ENCODE data around the gene CPXM1.
A peak's percentile ranks its signal among the peaks of the same experiment; 100 is the strongest.

Gene CPXM1

DNA sequence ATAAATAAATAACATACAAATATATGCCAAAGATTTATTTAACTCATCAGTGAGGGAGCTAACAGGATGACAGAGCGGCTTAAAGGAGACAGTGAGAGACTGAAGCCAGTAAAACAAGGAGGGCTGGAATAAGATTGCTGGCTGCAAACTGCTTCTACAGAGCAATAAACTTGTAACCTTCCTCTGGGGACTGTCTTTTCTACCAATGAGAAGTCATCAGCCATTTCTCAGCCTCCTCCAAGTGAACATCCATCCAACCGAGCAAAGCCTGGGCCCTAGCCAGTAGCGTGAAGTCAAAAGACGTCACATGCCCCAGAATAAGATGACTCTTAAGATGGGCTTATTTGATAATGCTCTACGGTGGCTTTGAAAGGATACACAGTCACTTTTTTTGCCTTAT, 42.5 kb downstream of the CPXM1 start:
- H3K36me3 ChIP-seq (ENCODE audit: control insufficient read depth, insufficient read depth, low read length) = no peaks in the 10 kb centered on the region
- peaks cover 2% of the 10 kb centered on the region for H3K4me1 ChIP-seq (ENCODE audit: control insufficient read depth, insufficient read depth, low read length)
- no peak overlapping the region for H3K9ac ChIP-seq (ENCODE audit: low read depth, low read length)
- no peak overlapping the region for H3K4me3 ChIP-seq (ENCODE audit: low read depth, low read length)
- H3K27me3 ChIP-seq (ENCODE audit: control insufficient read depth, insufficient read depth, low read length) = peaks cover 24% of the 10 kb centered on the region
- no peaks in the 10 kb centered on the region for H3K9me3 ChIP-seq (ENCODE audit: control insufficient read depth, insufficient read depth, low read length)

DNA sequence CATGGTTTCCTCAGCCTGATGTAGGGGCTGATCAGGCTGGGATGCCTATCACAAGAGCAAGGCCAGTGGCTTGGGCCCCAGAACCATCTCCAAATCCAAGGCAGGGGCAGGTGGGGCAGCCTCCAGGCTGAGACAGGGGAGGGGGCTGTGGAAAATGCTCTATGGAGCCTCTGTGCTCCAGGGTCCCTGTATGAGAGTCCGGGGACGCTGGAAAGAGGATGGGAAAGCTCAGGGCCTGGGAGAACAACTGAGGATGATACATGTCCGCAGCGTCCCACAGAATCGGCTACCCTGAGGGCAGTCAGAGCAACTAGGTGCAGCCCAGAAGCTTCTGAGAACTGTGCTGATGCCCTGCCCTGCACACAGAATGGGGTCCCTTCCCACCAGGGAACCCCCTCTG, 43.4 kb downstream of the CPXM1 start:
- peaks cover 2% of the 10 kb centered on the region for H3K4me1 ChIP-seq (ENCODE audit: control insufficient read depth, insufficient read depth, low read length)
- peaks cover 26% of the 10 kb centered on the region for H3K27me3 ChIP-seq (ENCODE audit: control insufficient read depth, insufficient read depth, low read length)
- H3K36me3 ChIP-seq (ENCODE audit: control insufficient read depth, insufficient read depth, low read length) = no peaks in the 10 kb centered on the region
- no peaks in the 10 kb centered on the region for H3K9me3 ChIP-seq (ENCODE audit: control insufficient read depth, insufficient read depth, low read length)
- H3K4me3 ChIP-seq (ENCODE audit: low read depth, low read length) = no peak overlapping the region
- H3K9ac ChIP-seq (ENCODE audit: low read depth, low read length) = no peak overlapping the region

DNA sequence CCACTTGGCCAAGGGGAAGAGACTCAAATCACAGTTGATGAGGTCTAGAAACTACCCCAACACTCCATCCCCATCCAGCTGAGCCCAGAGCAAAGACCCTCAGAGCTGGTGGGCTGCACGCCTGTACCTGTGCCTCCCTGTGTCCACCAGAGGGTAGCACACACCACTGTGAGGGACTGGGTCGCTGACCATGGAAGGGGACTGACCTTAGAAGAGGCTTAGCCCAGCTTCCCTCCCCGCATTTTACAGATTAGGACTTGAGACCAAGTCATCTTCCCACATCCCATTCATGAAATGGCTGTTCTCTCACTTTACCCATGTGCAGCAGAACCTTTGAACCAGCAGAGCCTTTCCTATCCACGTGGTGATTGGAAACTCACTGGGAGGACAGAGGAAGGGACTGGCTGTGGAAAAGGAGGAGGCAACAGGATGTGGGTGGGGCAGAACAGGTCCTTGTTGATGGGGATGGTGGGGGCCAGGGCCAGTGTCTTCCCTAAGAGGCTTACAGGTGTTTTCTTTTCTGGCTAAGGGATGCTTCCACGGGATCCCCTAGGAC, 44.3 kb downstream of the CPXM1 start:
- Histone ChIP-seq H3K36me3 (ENCODE audit: control insufficient read depth, insufficient read depth, low read length) (no peaks in the 10 kb centered on the region), H3K9me3 (ENCODE audit: control insufficient read depth, insufficient read depth, low read length) (no peaks in the 10 kb centered on the region), H3K4me3 (ENCODE audit: low read depth, low read length) (no peak overlapping the region), H3K4me1 (ENCODE audit: control insufficient read depth, insufficient read depth, low read length) (peaks cover 2% of the 10 kb centered on the region), H3K9ac (ENCODE audit: low read depth, low read length) (no peak overlapping the region), H3K27me3 (ENCODE audit: control insufficient read depth, insufficient read depth, low read length) (peaks cover 30% of the 10 kb centered on the region)

DNA sequence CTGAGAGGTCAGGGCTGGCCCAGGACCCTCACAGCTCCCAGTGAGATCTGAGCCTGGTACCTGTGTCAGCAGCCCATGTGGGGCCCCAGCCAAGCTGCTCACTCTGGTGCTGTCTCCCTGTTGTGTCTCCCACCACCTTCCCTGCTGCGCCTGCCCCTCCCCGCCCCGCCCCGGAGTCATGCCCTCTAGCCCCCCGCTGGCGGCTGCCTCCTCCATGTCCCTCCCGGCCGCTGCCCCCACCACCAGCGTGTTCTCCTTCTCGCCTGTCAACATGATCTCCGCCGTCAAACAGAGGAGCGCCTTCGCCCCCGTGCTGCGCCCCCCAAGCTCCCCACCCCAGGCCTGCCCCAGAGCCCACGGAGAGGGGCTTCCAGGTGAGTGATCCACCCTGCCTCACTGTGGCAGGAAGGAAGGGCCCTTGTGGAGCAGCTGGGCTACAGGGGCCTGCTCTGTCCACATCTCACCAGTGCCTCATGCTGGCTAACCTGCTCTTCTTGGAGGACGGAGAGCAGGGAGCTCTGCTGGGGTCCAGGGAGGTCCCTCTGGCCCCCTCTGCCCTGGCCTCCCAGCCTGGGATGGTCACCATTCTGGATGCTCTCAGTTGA, 44.9 kb downstream of the CPXM1 start:
- no peak overlapping the region for H3K9ac ChIP-seq (ENCODE audit: low read depth, low read length)
- no peaks in the 10 kb centered on the region for H3K9me3 ChIP-seq (ENCODE audit: control insufficient read depth, insufficient read depth, low read length)
- H3K27me3 ChIP-seq (ENCODE audit: control insufficient read depth, insufficient read depth, low read length) = peaks cover 36% of the 10 kb centered on the region
- peaks cover 2% of the 10 kb centered on the region for H3K4me1 ChIP-seq (ENCODE audit: control insufficient read depth, insufficient read depth, low read length)
- no peak overlapping the region for H3K4me3 ChIP-seq (ENCODE audit: low read depth, low read length)
- H3K36me3 ChIP-seq (ENCODE audit: control insufficient read depth, insufficient read depth, low read length) = no peaks in the 10 kb centered on the region

DNA sequence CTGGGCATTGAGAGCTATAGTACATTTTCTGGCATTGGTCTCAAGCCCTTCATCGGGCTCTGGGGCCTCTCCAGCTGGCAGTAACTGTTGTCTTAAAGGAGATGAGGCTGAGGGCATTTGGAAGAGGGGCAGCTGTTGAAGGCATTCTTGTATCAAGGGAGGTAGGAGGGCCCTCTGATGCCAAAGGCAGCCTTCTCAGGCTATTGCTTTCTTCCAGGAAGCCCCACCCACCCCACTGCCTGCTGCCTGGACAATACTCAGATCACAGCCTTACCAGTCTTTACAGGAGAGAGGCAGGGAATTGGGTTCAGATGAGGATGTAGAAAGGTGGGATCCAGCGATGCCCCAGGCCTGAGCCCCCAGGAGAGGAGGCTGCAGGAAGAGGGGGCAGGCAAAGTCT, 46.0 kb downstream of the CPXM1 start:
- Histone ChIP-seq H3K36me3 (ENCODE audit: control insufficient read depth, insufficient read depth, low read length) (no peaks in the 10 kb centered on the region), H3K9me3 (ENCODE audit: control insufficient read depth, insufficient read depth, low read length) (no peaks in the 10 kb centered on the region), H3K4me3 (ENCODE audit: low read depth, low read length) (no peak overlapping the region), H3K27me3 (ENCODE audit: control insufficient read depth, insufficient read depth, low read length) (peaks cover 47% of the 10 kb centered on the region), H3K9ac (ENCODE audit: low read depth, low read length) (no peak overlapping the region), H3K4me1 (ENCODE audit: control insufficient read depth, insufficient read depth, low read length) (no peaks in the 10 kb centered on the region)

DNA sequence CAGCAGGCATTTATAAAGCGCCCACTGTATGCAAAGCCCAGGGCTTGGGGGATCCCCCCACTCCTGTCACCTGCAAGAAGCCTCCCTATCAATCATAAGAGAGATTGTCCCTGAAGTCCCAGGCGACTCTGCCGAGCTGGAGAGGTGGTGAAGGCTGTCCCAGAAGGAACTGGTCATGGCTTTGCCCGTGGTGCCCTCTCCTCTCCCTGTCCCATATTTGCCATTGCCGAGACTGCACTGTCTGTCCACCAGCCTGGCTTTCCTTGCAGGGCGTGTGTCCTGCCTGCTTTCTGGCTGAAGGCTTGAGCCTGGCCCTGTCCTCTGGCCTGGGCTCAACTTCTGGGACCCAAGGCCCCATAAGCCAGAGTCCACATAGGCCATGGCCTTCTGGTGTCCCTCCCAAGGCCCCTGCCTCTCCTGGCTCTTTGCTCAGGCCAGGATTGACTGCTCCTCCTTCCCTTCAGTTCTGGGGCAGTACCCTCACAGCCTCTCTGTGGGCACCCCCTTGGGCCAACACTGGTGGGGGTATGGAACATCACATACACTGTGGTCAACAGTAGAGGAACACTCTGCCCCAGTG, 46.9 kb downstream of the CPXM1 start:
- H3K4me1 ChIP-seq (ENCODE audit: control insufficient read depth, insufficient read depth, low read length) = peaks cover 5% of the 10 kb centered on the region
- H3K4me3 ChIP-seq (ENCODE audit: low read depth, low read length) = peak overlapping the region; percentile 56
- no peaks in the 10 kb centered on the region for H3K9me3 ChIP-seq (ENCODE audit: control insufficient read depth, insufficient read depth, low read length)
- H3K9ac ChIP-seq (ENCODE audit: low read depth, low read length) = no peak overlapping the region
- no peaks in the 10 kb centered on the region for H3K36me3 ChIP-seq (ENCODE audit: control insufficient read depth, insufficient read depth, low read length)
- peaks cover 56% of the 10 kb centered on the region for H3K27me3 ChIP-seq (ENCODE audit: control insufficient read depth, insufficient read depth, low read length)

DNA sequence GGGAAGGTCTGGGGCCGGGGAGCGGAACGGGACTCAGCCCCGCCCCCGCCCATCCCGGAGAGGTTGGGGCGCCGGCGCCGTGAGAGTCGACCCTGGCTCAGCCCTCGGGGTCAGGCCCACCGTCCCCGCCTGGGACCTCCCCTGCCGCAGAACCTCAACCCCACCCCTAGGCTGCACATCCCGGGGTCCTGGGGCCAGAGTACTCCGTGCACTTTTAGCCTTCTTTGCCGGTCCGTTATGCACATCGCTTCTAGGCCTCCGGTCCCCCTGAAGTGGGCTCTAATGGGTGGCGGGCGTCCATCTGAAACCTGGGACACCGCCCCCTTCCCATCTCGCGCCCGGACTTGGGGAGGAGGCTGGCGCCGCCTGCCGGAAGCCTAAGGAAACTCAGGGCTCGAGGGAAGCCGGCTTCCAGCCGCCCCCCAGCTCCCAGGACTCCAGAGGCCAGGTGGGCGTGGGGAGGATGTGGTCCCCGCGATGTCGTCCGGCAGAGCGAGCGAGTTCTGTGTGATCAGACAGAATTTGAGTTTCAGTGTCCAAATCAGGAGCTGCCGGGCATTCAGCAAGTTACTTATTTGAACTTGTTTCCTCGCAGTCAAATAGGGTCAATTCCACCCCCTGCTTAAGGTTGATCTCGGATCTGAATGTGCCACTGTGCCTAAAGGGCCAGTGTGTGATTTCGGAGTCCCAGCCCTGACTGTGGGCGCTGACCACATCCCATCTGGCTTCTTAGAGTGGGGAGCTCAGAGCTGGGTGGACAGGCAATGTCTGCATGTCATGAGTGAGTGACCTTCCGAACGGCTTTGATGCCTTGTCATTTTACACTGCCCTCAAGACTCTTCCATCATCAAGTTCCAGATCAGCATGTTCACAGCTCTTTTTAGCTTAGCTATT, 47.6 kb downstream of the CPXM1 start:
- no peaks in the 10 kb centered on the region for H3K36me3 ChIP-seq (ENCODE audit: control insufficient read depth, insufficient read depth, low read length)
- peak overlapping the region; percentile 56 for H3K4me3 ChIP-seq (ENCODE audit: low read depth, low read length)
- H3K9me3 ChIP-seq (ENCODE audit: control insufficient read depth, insufficient read depth, low read length) = no peaks in the 10 kb centered on the region
- H3K4me1 ChIP-seq (ENCODE audit: control insufficient read depth, insufficient read depth, low read length) = peaks cover 8% of the 10 kb centered on the region
- H3K9ac ChIP-seq (ENCODE audit: low read depth, low read length) = no peak overlapping the region
- peaks cover 63% of the 10 kb centered on the region for H3K27me3 ChIP-seq (ENCODE audit: control insufficient read depth, insufficient read depth, low read length)

DNA sequence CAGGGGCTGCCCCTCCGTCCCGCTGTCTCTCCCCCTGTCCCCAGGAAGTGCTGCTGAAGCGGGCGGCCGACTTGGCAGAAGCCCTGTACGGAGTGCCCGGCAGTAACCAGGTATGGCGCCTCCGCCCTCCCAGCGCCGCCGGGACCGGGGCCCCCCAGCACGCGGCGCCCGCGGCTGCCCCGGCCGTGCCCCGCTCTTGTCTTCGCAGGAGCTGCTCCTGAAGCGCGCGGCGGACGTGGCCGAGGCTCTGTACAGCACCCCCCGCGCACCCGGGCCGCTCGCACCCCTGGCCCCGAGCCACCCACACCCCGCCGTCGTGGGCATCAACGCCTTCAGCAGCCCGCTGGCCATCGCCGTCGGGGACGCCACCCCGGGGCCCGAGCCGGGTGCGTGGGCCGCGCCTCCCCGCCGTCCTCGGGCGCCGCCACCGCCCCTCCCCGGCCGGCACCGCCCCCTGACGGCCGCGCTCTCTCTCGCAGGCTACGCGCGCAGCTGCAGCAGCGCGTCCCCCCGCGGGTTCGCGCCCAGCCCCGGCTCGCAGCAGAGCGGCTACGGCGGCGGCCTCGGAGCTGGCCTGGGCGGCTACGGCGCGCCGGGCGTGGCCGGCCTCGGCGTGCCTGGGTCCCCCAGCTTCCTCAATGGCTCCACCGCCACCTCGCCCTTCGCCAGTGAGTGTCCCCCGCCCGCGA, 48.4 kb downstream of the CPXM1 start:
- no peaks in the 10 kb centered on the region for H3K9me3 ChIP-seq (ENCODE audit: control insufficient read depth, insufficient read depth, low read length)
- no peaks in the 10 kb centered on the region for H3K36me3 ChIP-seq (ENCODE audit: control insufficient read depth, insufficient read depth, low read length)
- peak overlapping the region; percentile 56 for H3K4me3 ChIP-seq (ENCODE audit: low read depth, low read length)
- H3K9ac ChIP-seq (ENCODE audit: low read depth, low read length) = no peak overlapping the region
- peaks cover 71% of the 10 kb centered on the region for H3K27me3 ChIP-seq (ENCODE audit: control insufficient read depth, insufficient read depth, low read length)
- peaks cover 8% of the 10 kb centered on the region for H3K4me1 ChIP-seq (ENCODE audit: control insufficient read depth, insufficient read depth, low read length)

DNA sequence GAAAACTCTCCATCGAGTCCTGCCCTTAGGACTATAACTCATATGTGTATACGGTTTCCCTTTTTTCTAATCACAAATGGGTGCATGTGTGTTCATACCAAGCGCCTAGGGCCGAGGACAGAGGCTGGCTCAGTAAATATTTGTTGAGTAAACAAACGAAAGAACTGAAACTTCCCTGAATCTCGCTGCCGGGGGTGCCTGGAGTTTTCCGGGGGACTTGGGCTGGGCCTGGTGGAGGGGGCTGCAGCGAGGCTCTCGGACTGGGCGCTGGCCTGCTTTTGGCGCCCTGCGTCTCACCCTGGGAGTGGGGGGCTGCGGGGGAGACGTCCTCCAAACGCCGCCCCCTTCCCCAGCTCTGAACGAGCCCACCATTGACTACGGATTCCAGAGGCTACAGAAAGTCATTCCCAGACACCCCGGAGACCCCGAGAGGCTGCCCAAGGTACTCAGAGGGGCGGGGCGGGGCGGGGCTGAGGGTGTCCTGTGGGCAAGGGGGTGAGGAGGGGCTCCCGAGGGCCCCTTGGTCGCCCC, 49.0 kb downstream of the CPXM1 start:
- H3K27me3 ChIP-seq (ENCODE audit: control insufficient read depth, insufficient read depth, low read length) = peaks cover 77% of the 10 kb centered on the region
- H3K9me3 ChIP-seq (ENCODE audit: control insufficient read depth, insufficient read depth, low read length) = no peaks in the 10 kb centered on the region
- no peak overlapping the region for H3K9ac ChIP-seq (ENCODE audit: low read depth, low read length)
- no peaks in the 10 kb centered on the region for H3K36me3 ChIP-seq (ENCODE audit: control insufficient read depth, insufficient read depth, low read length)
- peaks cover 8% of the 10 kb centered on the region for H3K4me1 ChIP-seq (ENCODE audit: control insufficient read depth, insufficient read depth, low read length)
- peak overlapping the region; percentile 65 for H3K4me3 ChIP-seq (ENCODE audit: low read depth, low read length)

DNA sequence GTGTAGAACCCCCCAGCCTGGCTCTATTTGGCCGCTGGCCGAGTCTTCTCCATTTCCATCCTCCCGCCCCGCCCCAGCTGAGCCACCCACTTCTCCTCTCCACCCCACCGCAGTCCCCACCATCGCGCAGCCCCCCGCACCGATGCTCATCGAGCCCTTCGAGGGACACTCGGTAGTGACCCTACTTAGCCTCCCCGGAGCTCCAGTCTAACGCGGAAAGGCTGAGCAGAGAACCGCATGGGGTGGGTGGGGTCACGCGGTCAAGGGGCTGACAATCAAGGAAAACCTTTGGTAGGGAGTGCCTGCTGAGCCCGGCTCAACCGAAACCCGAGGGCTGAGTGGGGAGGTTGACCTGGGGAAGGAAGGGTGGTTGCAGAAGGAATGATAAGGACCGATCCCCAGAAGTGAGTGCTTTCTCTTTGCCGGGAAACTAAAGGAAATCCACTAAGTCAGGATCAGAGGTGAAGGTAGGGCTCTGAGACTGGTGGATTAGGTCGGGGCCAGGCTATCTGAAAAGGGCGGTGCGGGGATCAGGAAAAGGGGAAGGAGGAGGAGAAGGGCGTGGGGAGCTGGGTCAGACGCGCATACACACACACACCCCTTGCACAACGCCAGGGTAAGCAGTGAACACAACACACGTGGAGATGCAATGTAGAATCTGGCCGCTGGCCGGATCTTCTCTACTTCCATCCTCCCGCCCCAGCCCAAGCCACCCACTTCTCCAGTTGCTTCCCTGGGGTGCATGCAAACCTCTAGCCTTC, 49.8 kb downstream of the CPXM1 start:
- peaks cover 84% of the 10 kb centered on the region for H3K27me3 ChIP-seq (ENCODE audit: control insufficient read depth, insufficient read depth, low read length)
- H3K9ac ChIP-seq (ENCODE audit: low read depth, low read length) = no peak overlapping the region
- H3K36me3 ChIP-seq (ENCODE audit: control insufficient read depth, insufficient read depth, low read length) = no peaks in the 10 kb centered on the region
- H3K4me3 ChIP-seq (ENCODE audit: low read depth, low read length) = peak overlapping the region; percentile 65
- H3K9me3 ChIP-seq (ENCODE audit: control insufficient read depth, insufficient read depth, low read length) = no peaks in the 10 kb centered on the region
- peaks cover 8% of the 10 kb centered on the region for H3K4me1 ChIP-seq (ENCODE audit: control insufficient read depth, insufficient read depth, low read length)
